Vagina (tissue), 2 donors: ENCODE results near the gene HADHA. TPM values are rescaled to one million over a fixed set of nuclear protein-coding genes. Genes with fewer than 3 reads are reported as not detected.

ENCODE experiments used
- DNase-seq, 2 donors: peaks; one replicate each; pipeline ENCODE4 v3.0.0-alpha.2; 2017; ENCODE audit errors: extremely low spot score in 2 of 2
- H3K27ac ChIP-seq: fragments of 200-600 bp; sonication (generic); one replicate; pipeline ENCODE4 v1.5.1; 2019
- H3K27me3 ChIP-seq: fragments of 200-600 bp; sonication (generic); one replicate; pipeline ENCODE4 v1.5.1; 2019
- H3K36me3 ChIP-seq, 2 donors: fragments of 200-600 bp; sonication (generic); one replicate each; pipeline ENCODE4 v1.5.1; 2017 to 2019
- H3K4me1 ChIP-seq: fragments of 200-600 bp; sonication (generic); one replicate; pipeline ENCODE4 v1.5.1; 2019
- H3K4me3 ChIP-seq, 2 donors: fragments of 200-600 bp; sonication (generic); 1 replicate in 1 of 2; 2 replicates in 1 of 2; pipeline ENCODE4 v1.5.1; 2016 to 2019
- H3K9me3 ChIP-seq: fragments of 200-600 bp; sonication (generic); one replicate; pipeline ENCODE4 v1.5.1; 2019
- CTCF ChIP-seq, 3 experiments: fragments of 450-650 bp in 2 of 3; fragments of 200-600 bp in 1 of 3; sonication (generic) in 1 of 3; IDR thresholded peaks; one replicate each; pipeline ENCODE4 v1.5.1; 2017 to 2019; ENCODE audit warnings: antibody characterized with exemption in 3 of 3, mild to moderate bottlenecking in 2 of 3, moderate library complexity in 2 of 3
- POLR2A ChIP-seq, 2 donors: fragments of 450-650 bp; IDR thresholded peaks; one replicate each; pipeline ENCODE4 v1.6.1; 2017; ENCODE audit warnings: antibody characterized with exemption in 2 of 2, mild to moderate bottlenecking in 2 of 2, moderate library complexity in 2 of 2
- POLR2AphosphoS5 ChIP-seq, 2 donors: sonication (generic); formaldehyde crosslinking; IDR thresholded peaks; one replicate each; pipeline ENCODE4 v1.9.0; 2017; ENCODE audit warnings: antibody characterized with exemption in 2 of 2, mild to moderate bottlenecking in 2 of 2, low read depth in 1 of 2; ENCODE audit not compliant: insufficient read depth in 1 of 2
- intact Hi-C: fragments of 100-400 bp; cut with DNase I; formaldehyde crosslinking; loops from one replicate; pipeline ENCODE4 v1.15.1; 2023
- total RNA-seq: library from RNA; depleted of rRNA; stranded (reverse); fragments of >200 nt; gene quantifications from one replicate; pipeline ENCODE4 v1.2.3, GENCODE V29; 2016

The HADHA gene
- total RNA-seq, 1 donor from 2014 or later: 124 TPM

- H3K4me3 ChIP-seq: peak overlapping the region; percentile 53 to 61
- TF ChIP-seq CTCF (IDR thresholded peaks at IDR 0.05) (no peak), POLR2AphosphoS5 (IDR thresholded peaks at IDR 0.05; ENCODE audit: insufficient read depth in 1 of 2, low read depth in 1 of 2) (no peak), POLR2A (IDR thresholded peaks at IDR 0.05) (no peak)
- H3K4me1 ChIP-seq: peaks cover 10% of the 10 kb centered on the region
- H3K36me3 ChIP-seq: peaks cover 0 to 3% of the 10 kb centered on the region in 2 donors
- H3K27me3 ChIP-seq: no peaks in the 10 kb centered on the region
- H3K27ac ChIP-seq: peak overlapping the region; percentile 63
- no peak for DNase-seq
- H3K9me3 ChIP-seq: no peaks in the 10 kb centered on the region
- intact Hi-C loops: no loop called here
Measured at GRCh38 chr2:26185304-26185928, 59.0 kb downstream of the HADHA start.

GRCh38 chr2:26184555-26185303 lies 59.7 kb downstream of the HADHA start:
- peaks cover 10% of the 10 kb centered on the region for H3K4me1 ChIP-seq
- H3K36me3 ChIP-seq: no peaks in the 10 kb centered on the region
- H3K27ac ChIP-seq: peak overlapping the region; percentile 63
- no peak for TF ChIP-seq POLR2AphosphoS5 (IDR thresholded peaks at IDR 0.05; ENCODE audit: insufficient read depth in 1 of 2, low read depth in 1 of 2)
- no peak for TF ChIP-seq POLR2A (IDR thresholded peaks at IDR 0.05)
- TF ChIP-seq CTCF (IDR thresholded peaks at IDR 0.05): peak in 1 of 3 experiments; percentile 40
- DNase-seq: no peak
- no peaks in the 10 kb centered on the region for H3K9me3 ChIP-seq
- peak overlapping the region; percentile 53 to 61 for H3K4me3 ChIP-seq
- intact Hi-C loops: no loop called here
- H3K27me3 ChIP-seq: no peaks in the 10 kb centered on the region

- H3K27ac ChIP-seq: no peak overlapping the region
- H3K36me3 ChIP-seq: no peaks in the 10 kb centered on the region
- intact Hi-C loops: no loop called here
- H3K27me3 ChIP-seq: no peaks in the 10 kb centered on the region
- peak overlapping the region; percentile 53 to 61 for H3K4me3 ChIP-seq
- TF ChIP-seq POLR2A (IDR thresholded peaks at IDR 0.05): no peak
- TF ChIP-seq CTCF (IDR thresholded peaks at IDR 0.05): no peak
- TF ChIP-seq POLR2AphosphoS5 (IDR thresholded peaks at IDR 0.05; ENCODE audit: insufficient read depth in 1 of 2, low read depth in 1 of 2): no peak
- no peaks in the 10 kb centered on the region for H3K9me3 ChIP-seq
- DNase-seq: no peak
- peaks cover 16% of the 10 kb centered on the region for H3K4me1 ChIP-seq
Measured at GRCh38 chr2:26184121-26184520, 60.3 kb downstream of the HADHA start.

GRCh38 chr2:26182887-26183630 lies 61.4 kb downstream of the HADHA start:
- intact Hi-C loops: no loop called here
- Histone ChIP-seq H3K27me3 (no peaks in the 10 kb centered on the region), H3K9me3 (no peaks in the 10 kb centered on the region), H3K27ac (no peak overlapping the region), H3K4me1 (peaks cover 24% of the 10 kb centered on the region), H3K36me3 (no peaks in the 10 kb centered on the region), H3K4me3 (no peak overlapping the region)
- TF ChIP-seq CTCF (IDR thresholded peaks at IDR 0.05) (no peak), POLR2AphosphoS5 (IDR thresholded peaks at IDR 0.05; ENCODE audit: insufficient read depth in 1 of 2, low read depth in 1 of 2) (no peak), POLR2A (IDR thresholded peaks at IDR 0.05) (no peak)
- no peak for DNase-seq
